Fibroblast of the conjunctiva (primary cell): Measurements from ENCODE around the gene IL21R.

Experiments
- DNase-seq: peaks from one replicate; pipeline ENCODE4 v3.0.0-alpha.2; 2010; ENCODE audit warnings: low read depth

IL21R gene

DNA sequence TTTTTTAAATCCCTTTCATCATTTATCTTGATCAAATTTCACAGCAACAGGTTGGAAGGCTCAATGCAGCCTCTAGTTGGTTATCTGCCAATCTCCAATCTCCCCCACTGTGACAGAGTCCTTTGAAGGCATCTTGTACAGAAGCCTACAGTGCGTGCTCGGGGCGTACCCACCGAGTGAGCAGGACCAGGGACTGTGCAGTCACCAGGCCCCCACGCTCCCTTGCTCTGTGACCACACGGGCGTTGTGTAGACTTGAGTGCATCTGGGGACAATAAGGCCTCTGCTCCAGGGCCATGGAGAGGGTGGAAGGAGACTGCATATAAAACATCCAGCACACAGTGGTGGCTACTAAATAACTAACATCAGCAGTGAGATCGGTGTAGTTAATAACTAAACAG, 84.4 kb downstream of the IL21R start:
- no peak for DNase-seq

GRCh38 chr16:27486760-27487159, 84.8 kb downstream of the IL21R start:
- no peak for DNase-seq

DNA sequence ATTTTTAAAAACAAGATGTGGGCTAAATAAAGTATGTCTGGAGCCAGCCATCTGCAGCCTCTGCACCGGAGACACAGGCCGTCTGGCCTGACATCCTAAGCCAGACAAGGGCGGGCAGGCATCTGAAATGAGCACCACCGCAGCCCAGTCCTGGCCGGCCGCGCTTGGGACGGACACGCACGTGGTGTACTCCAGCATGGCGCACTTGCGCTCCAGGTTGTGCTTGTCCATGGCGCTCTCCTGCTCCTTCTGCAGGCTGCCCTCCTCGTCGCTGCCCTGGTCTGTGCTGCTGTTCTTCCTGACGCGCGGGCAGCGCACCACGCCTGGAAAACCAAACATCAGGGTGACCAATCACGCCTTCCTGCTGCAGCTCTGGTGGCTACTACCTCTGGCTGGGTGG, 87.4 kb downstream of the IL21R start:
- DNase-seq: no peak

DNA sequence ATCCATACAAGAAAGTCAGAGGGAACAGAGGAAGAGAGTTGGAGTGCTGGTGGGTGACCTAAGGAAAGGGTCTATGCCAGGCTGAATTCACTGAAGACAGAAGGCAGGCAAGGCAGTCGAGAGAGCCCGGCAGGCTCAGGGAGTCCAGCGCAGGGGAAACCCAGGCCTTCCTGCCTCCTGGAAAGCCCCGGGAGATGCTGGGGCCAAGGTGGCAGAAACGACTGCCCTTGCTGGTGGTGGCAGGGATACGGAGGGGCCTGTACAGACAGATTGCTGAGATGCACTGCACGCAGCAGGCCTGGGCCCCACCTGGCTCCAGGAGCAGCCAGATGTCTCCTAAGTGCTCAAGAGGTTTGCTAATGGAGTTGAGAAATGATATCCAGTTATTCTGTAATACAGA, 87.9 kb downstream of the IL21R start:
- no peak for DNase-seq

DNA sequence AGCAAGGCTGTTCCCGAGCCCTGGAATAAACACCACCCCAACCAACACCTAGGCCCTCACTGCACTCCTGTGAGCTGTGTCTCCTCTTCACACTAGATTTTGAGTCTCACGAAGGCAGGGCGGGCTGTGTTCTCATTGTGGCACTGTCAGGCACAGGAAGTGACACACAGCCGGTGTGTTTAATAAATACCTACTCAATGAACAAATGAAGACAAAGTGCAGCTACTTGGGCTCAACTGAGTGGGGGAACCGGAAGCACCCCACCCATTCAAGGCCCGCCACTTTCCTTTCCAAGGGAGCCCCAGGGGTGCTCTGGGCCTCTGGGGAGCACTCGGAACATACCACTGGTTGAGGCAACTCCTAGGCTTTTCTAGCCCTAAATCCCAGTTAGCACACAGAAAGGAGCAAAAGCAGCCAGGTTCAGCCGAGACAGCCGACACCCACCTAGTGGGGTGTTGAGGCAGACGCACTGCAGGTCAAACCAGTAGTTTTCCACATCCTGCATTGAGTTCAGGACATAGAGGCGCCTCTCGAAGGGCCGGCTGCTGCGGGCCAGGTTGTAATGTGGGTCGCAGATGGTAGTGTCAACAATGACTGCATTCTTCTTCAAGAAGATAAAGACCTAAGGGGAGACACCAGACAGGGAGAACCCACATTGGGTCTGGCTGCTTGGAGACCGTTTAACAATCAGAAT, 90.1 kb downstream of the IL21R start:
- DNase-seq: no peak

- DNase-seq: no peak
These were observed 90.6 kb downstream of the IL21R start for GRCh38 chr16:27492588-27492979.

DNA sequence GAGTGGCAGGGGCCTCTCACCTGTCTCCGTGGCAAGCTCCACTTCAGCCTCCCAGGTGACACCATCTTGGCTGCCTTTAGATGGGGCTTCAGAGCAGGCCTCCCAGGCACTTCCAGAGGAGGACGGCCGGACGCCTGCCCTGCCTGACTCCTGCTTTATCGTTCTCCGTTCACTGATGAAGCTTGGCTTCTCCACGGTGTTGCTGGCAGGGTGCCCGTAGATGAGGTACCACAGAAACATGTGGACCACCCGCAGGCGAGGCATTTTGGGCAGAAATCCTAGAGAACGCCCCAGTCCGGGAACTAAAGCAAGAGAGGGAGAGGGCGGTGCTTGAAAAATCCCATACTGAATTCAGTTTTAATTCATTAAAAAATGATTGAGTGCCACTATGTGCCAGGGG, 93.2 kb downstream of the IL21R start:
- peak; percentile 71 for DNase-seq

GRCh38 chr16:27498031-27498825, 96.3 kb downstream of the IL21R start:
- DNase-seq: no peak

DNA sequence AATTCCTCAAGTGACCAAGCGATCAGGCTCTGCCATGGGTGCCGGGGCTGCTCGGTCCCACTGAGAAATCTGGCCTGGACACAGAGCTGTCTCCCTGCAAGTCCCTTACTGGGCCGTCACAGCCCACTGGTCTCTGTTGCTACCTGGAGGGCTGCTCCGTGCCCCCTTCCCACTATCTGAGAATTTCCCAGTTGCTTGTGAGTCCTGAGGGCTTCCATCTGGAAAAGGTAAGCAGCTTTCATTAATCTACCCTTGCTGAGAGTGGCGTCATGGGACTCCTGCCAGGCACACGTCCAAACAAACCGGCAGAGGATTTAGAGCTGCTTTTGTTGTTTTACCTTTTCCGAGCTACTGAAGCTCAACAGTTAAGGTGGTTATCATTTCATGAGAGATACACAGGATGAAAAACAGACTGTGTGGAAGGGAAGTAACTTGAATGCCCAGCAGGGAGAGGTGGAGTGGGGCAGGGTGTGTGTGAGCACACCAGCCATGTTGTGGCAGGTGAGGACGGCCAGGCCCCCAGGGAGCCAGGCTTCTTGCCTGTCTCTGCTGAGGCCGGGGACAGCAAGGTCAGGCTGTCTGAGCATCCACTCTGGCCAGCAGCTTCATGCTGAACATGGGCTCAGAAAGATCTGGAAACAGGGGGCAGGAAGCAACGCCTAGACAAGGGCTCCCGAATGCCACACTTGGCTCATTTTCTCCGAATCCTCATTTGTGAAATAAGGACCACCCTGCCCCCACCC, 97.1 kb downstream of the IL21R start:
- DNase-seq: no peak

DNA sequence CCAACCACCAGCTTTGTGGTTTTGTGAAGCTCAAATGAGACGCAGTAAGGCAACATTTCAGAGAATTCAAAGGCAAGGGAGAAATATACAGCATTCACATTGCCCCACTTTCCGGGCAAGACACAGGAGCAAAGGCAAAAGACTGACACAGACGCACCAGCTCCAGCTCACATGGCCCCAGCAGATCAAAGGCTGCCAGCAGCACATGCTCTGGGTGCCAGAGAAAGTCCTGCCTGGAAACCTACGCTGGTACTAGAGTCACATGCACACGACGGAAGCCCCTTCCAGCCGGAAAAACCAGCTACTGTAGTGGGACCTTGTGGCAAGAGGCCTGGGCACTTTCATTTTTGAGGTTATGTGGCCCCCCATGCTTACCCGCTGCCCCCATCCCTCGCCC, 97.7 kb downstream of the IL21R start:
- no peak for DNase-seq

DNA sequence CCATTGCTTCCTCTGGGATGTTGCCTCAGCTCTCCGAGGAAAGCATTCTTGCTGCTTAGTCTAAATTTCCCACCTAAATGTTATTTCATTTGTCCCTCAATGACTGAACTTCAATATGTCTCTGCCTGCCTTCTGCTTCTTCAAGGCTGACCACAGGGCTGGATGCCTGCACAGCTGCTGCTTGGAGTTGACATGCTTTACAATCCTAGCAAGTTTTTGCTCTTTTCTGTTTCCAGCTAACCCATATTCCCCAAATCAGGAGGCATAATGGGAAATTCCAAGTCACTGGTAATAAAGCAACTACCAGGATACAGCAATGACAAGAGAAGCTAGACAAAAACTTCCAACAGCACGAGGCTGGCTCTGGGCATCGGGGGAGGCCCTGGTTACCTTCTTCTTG, 98.8 kb downstream of the IL21R start:
- DNase-seq: no peak
